ENCODE data around the gene RGN.
A peak's percentile ranks its signal among the peaks of the same experiment; 100 is the strongest.

Gene RGN

DNA sequence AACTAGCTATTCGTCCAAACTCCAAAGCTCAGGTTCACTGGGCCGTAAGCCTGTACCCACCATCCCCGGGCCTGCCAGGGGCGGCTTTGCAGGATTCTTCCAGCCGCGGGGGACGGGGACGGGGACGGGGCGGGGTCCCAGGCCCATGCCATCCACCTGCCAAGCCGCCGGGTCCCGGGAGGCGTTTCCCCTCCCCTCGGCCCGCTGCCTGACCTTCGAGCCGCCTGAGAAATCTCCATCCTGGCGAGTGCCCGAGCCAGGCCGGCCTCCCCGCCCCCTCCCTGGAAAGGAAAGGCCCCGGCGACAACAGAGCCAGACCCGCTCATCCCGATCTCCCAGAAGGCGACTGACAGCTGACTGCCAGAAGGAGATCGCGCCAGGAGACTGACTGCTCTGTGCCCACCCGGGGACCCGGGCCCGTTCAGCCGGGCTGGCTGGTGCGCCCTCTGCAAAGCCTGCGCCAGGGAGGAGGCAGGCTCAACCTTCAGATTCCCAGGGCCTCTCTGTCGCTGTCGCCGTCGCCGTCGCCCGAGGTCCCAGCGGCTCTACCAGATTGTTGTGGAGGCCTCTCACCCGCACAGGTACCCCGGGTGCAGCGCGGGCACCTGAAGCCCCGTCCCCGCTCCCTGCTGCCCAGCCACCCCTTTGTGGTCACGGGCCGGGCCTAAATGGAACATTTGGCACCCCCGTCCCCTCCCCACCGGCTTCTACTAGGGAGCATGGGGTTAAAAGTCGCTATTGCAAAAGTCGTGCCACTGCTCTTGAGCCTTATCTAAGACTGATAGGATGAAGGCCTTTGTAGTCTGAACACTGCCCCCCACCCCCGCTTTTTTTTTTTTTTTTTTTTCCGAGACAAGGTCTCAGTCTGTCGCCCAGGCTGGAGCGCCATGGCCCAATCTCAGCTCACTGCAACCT lies at the start of gene RGN:
Gene RGN, plus strand, starts transcription at position 315 of the 915 bp plus-strand sequence. CDS start 2,702 bp downstream, outside the sequence.
- H3K4me3 ChIP-seq (ENCODE audit: low read depth, low read length) = no peak within 1 kb of the TSS
- TF ChIP-seq, protein P1, sequence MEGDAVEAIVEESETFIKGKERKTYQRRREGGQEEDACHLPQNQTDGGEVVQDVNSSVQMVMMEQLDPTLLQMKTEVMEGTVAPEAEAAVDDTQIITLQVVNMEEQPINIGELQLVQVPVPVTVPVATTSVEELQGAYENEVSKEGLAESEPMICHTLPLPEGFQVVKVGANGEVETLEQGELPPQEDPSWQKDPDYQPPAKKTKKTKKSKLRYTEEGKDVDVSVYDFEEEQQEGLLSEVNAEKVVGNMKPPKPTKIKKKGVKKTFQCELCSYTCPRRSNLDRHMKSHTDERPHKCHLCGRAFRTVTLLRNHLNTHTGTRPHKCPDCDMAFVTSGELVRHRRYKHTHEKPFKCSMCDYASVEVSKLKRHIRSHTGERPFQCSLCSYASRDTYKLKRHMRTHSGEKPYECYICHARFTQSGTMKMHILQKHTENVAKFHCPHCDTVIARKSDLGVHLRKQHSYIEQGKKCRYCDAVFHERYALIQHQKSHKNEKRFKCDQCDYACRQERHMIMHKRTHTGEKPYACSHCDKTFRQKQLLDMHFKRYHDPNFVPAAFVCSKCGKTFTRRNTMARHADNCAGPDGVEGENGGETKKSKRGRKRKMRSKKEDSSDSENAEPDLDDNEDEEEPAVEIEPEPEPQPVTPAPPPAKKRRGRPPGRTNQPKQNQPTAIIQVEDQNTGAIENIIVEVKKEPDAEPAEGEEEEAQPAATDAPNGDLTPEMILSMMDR (IDR thresholded peaks at IDR 0.05; ENCODE audit: insufficient read depth, low read depth, low read length, missing control alignments) = no peak
- no peak for DNase-seq (ENCODE audit: low read depth)

DNA sequence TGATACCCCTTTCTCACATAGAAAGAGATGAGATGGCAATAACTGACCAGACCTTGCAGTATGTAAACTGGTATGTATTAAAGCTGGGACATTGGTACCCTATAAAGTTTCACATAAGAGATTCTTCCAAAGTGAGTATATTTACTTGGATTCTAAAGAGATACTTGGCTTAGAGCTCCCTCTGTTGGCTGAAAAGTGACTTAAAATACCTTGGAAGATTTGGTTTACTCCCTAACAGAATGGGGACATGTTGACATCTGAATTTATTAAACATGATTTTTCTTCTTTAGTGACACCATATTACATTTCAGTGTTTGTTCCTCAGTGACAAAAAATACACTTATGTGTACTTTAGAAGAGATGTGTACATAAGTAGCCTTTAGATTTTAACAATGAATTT lies 47.9 kb upstream of the RGN start:
- H3K4me3 ChIP-seq (ENCODE audit: low read depth, low read length) = no peak overlapping the region
- DNase-seq (ENCODE audit: low read depth) = peak; percentile 59
- TF ChIP-seq, protein P1 (IDR thresholded peaks at IDR 0.05; ENCODE audit: insufficient read depth, low read depth, low read length, missing control alignments) = peak; percentile 27

DNA sequence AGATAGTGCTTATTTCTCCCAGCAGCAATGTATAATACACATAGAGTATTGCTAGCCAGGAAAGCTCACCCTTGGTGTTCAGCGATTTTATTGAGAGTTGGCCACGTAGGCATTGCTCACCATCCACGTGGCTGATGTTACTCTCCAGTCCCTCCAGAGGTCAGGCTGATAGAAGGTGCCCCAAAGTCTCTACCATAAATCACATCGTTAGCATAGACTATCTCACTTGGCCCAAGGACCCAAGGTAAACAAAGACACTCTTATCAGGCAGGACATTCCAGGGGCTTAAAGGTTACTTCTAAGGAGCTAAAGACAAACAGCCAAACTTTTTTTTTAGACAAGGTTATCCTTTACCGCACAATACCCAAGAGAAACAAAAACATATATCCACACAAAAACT lies 30.3 kb upstream of the RGN start:
- DNase-seq (ENCODE audit: low read depth) = no peak
- H3K4me3 ChIP-seq (ENCODE audit: low read depth, low read length) = no peak overlapping the region
- TF ChIP-seq, protein P1 (IDR thresholded peaks at IDR 0.05; ENCODE audit: insufficient read depth, low read depth, low read length, missing control alignments) = no peak

DNA sequence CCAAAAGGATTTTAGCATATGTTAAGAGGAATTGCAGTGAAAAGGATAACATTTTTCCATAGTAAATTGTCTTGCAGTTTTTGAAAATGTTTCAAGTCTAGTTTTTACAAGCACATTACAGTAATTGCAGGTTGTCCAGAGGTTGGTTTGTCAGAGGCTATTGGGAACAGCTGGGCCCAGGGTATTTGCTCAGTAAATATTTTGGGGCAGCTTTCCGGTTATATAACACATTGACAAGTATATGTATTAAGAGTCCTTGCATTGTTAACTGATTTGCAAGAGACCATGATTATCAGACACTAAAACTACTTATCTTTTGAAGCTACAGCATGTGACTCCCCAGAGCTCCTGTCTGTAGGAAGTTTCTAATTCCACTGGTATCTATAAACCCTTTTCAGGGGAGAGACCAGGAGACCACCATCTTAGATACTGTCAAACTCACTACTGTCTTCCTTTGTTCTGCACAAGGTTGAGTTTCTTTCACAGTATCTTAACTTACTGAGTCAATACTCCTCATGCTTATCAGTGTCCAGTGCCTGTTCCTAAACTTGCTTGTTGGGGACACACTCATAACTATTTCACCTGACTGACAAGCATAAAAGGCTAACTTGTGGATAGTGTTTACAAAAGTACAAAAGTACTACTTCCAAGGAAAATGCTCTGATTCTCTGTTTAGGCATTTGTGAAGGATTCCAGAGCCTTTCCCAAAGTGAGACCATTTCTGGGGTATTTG lies 18.9 kb upstream of the RGN start:
- TF ChIP-seq, protein P1 (IDR thresholded peaks at IDR 0.05; ENCODE audit: insufficient read depth, low read depth, low read length, missing control alignments) = no peak
- no peak for DNase-seq (ENCODE audit: low read depth)
- H3K4me3 ChIP-seq (ENCODE audit: low read depth, low read length) = no peak overlapping the region

DNA sequence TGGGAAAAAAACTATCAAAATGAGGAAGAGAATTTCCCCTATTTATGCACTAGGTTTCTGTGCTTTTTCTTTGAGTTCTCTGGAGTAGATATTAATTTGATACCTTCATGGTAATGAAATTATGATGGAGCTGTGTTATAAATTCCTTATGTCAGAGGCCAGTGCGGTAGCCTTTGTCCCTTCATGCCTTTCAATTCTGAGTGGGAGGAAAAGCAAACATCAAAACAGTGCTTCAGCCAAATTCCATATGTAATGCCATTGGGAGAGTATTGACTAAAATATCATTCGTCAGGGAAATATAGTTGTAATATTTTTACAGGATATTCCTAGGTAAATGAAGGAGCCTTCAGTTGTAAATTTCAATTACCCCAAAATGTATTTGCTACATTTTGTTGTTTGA lies 17.5 kb upstream of the RGN start:
- TF ChIP-seq, protein P1 (IDR thresholded peaks at IDR 0.05; ENCODE audit: insufficient read depth, low read depth, low read length, missing control alignments) = no peak
- no peak for DNase-seq (ENCODE audit: low read depth)
- no peak overlapping the region for H3K4me3 ChIP-seq (ENCODE audit: low read depth, low read length)

DNA sequence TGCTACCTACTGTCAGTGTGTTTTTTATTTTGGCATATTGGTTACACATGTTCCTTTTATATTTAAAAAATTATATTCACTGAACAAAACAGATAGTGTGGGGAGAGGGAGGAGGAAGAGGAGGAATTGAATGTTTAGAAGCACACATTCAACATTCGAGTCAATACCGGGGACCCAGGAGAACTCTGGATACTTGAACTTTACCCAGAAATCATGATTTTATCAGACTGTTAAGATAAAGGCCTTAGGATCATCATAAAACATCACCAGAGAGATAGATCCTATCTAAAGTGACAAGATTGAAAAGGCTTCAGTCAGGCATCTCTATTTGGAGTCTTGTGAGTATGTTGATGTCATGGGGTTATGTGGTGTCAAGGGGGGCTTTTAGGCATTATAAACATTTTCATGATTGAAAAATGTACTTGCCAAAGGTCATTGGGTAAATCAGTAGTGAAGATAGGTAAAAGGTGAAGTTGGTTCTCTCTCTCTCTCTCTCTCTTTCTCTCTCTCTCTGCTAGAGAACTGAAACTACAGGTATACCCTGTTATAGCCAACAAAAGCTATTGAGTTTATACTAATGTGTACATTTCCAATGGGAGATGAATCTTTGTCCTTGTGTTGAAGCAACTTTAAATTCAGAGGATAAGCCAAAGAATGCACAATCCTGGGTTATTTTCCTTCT lies 16.9 kb upstream of the RGN start:
- H3K4me3 ChIP-seq (ENCODE audit: low read depth, low read length) = no peak overlapping the region
- DNase-seq (ENCODE audit: low read depth) = no peak
- TF ChIP-seq, protein P1 (IDR thresholded peaks at IDR 0.05; ENCODE audit: insufficient read depth, low read depth, low read length, missing control alignments) = no peak
